Liver (tissue), 9 donors: Measurements from ENCODE around the gene MSL1. TPM values are rescaled to one million over a fixed set of nuclear protein-coding genes. Genes with fewer than 3 reads are reported as not detected.
A peak's percentile ranks its signal among the peaks of the same experiment; 100 is the strongest.

Experiments
- DNase-seq: peaks from one replicate; pipeline ENCODE4 v3.0.0-alpha.2; 2017; ENCODE audit warnings: low spot score
- H3K27ac ChIP-seq, 2 donors: one replicate each; pipeline ENCODE4 v1.7.0; 2013; ENCODE audit warnings: inconsistent platforms in 2 of 2, low read length in 2 of 2, control low read depth in 1 of 2, low read depth in 1 of 2, mild to moderate bottlenecking in 1 of 2
- H3K27me3 ChIP-seq, 4 donors: one replicate each; pipeline versions ENCODE4 v1.6.1 to v1.7.0; 2013; ENCODE audit warnings: low read length in 3 of 4, inconsistent platforms in 1 of 4, mild to moderate bottlenecking in 1 of 4, moderate library complexity in 1 of 4; ENCODE audit not compliant: control insufficient read depth in 4 of 4, insufficient read depth in 4 of 4
- H3K36me3 ChIP-seq, 4 donors: one replicate each; pipeline versions ENCODE4 v1.6.1 to v1.7.0; 2013; ENCODE audit warnings: low read length in 3 of 4, mild to moderate bottlenecking in 3 of 4, low read depth in 1 of 4, moderate library complexity in 1 of 4; ENCODE audit not compliant: control insufficient read depth in 4 of 4, insufficient read depth in 3 of 4
- H3K4me1 ChIP-seq, 4 donors: one replicate each; pipeline versions ENCODE4 v1.6.1 to v1.7.0; 2013; ENCODE audit warnings: low read length in 3 of 4, mild to moderate bottlenecking in 3 of 4, moderate library complexity in 1 of 4; ENCODE audit not compliant: control insufficient read depth in 4 of 4, insufficient read depth in 4 of 4
- H3K4me3 ChIP-seq, 3 donors: one replicate each; pipeline versions ENCODE4 v1.6.1 to v1.7.0; 2013; ENCODE audit warnings: low read length in 3 of 3, control low read depth in 1 of 3, low read depth in 1 of 3, mild to moderate bottlenecking in 1 of 3
- H3K9ac ChIP-seq, 2 donors: one replicate each; pipeline ENCODE4 v1.7.0; 2013; ENCODE audit warnings: low read length in 2 of 2, mild to moderate bottlenecking in 2 of 2, moderate library complexity in 2 of 2, control low read depth in 1 of 2, low read depth in 1 of 2
- H3K9me3 ChIP-seq, 4 donors: one replicate each; pipeline versions ENCODE4 v1.6.1 to v1.7.0; 2013; ENCODE audit warnings: low read length in 3 of 4; ENCODE audit not compliant: control insufficient read depth in 4 of 4
- EGR1 ChIP-seq, 2 donors: IDR thresholded peaks; 2 replicates each; pipeline ENCODE4 v1.6.1; 2016 to 2018; ENCODE audit warnings: antibody characterized with exemption in 2 of 2, low read depth in 2 of 2
- FOXA1 ChIP-seq: IDR thresholded peaks from 2 replicates; pipeline ENCODE4 v1.6.1; 2016; ENCODE audit warnings: antibody characterized with exemption
- FOXA2 ChIP-seq: IDR thresholded peaks from 2 replicates; pipeline ENCODE4 v1.6.1; 2016; ENCODE audit warnings: antibody characterized with exemption
- GABPA ChIP-seq, 2 donors: IDR thresholded peaks in 1 of 2; conservative IDR thresholded peaks in 1 of 2; 2 replicates each; pipeline ENCODE4 v1.6.1; 2016; ENCODE audit warnings: antibody characterized with exemption in 2 of 2, mild to moderate bottlenecking in 1 of 2, moderate library complexity in 1 of 2
- HNF4G ChIP-seq: IDR thresholded peaks from 2 replicates; pipeline ENCODE4 v1.6.1; 2016; ENCODE audit warnings: antibody characterized with exemption
- JUND ChIP-seq, 2 donors: IDR thresholded peaks; 2 replicates each; pipeline ENCODE4 v1.6.1; 2016; ENCODE audit warnings: antibody characterized with exemption in 2 of 2
- NR2F2 ChIP-seq: IDR thresholded peaks from 2 replicates; pipeline ENCODE4 v1.6.1; 2016; ENCODE audit warnings: antibody characterized with exemption
- RAD21 ChIP-seq, 2 donors: IDR thresholded peaks; 2 replicates each; pipeline ENCODE4 v1.6.1; 2016; ENCODE audit warnings: antibody characterized with exemption in 2 of 2, mild to moderate bottlenecking in 2 of 2
- RXRA ChIP-seq, 2 donors: IDR thresholded peaks; 2 replicates each; pipeline ENCODE4 v1.6.1; 2017 to 2018; ENCODE audit warnings: antibody characterized with exemption in 2 of 2, mild to moderate bottlenecking in 1 of 2
- SP1 ChIP-seq: IDR thresholded peaks from 2 replicates; pipeline ENCODE4 v1.6.1; 2018; ENCODE audit warnings: antibody characterized with exemption, mild to moderate bottlenecking
- YY1 ChIP-seq: IDR thresholded peaks from 2 replicates; pipeline ENCODE4 v1.6.1; 2016; ENCODE audit warnings: antibody characterized with exemption, mild to moderate bottlenecking
- WGBS: extraction: QIAGEN DNeasy Blood & Tissue Kit; methylation state at CpG from one replicate; pipeline ENCODE4 v1.1.7; 2013; 5-methylcytosine and 5-hydroxymethylcytosine counted together
- polyA plus RNA-seq, 2 donors: library from polyadenylated mRNA; stranded (reverse) in 1 of 2; unstranded in 1 of 2; fragments of 200-250 nt in 1 of 2; fragments of >200 nt in 1 of 2; fragmentation: Nextera tagmentation in 1 of 2; extraction: Ambion mirVana in 1 of 2; gene quantifications; one replicate each; pipeline versions ENCODE4 v1.2.1 to v1.2.3, GENCODE V29; 2013 to 2015
- total RNA-seq, 2 donors: library from RNA; depleted of rRNA; stranded (reverse); fragments of >200 nt; gene quantifications; one replicate each; pipeline ENCODE4 v1.2.3, GENCODE V29; 2014
- TF ChIP-seq, protein P1 (sequence below): IDR thresholded peaks from 2 replicates; pipeline ENCODE4 v1.6.1; 2016; ENCODE audit warnings: antibody characterized with exemption
- TF ChIP-seq, protein P2 (sequence below): IDR thresholded peaks from 2 replicates; pipeline ENCODE4 v1.6.1; 2016; ENCODE audit warnings: antibody characterized with exemption
- TF ChIP-seq, protein P3 (sequence below): IDR thresholded peaks from 2 replicates; pipeline ENCODE4 v1.6.1; 2016; ENCODE audit warnings: antibody characterized with exemption
- donor health status: healthy.
- donor health status: healthy.
- donor health status: healthy.
- donor health status: healthy.
- donor health status: healthy.

MSL1 gene
- total and polyA plus RNA-seq, 4 donors, result 7.9 to 43.7 (median 23.6) TPM

DNA sequence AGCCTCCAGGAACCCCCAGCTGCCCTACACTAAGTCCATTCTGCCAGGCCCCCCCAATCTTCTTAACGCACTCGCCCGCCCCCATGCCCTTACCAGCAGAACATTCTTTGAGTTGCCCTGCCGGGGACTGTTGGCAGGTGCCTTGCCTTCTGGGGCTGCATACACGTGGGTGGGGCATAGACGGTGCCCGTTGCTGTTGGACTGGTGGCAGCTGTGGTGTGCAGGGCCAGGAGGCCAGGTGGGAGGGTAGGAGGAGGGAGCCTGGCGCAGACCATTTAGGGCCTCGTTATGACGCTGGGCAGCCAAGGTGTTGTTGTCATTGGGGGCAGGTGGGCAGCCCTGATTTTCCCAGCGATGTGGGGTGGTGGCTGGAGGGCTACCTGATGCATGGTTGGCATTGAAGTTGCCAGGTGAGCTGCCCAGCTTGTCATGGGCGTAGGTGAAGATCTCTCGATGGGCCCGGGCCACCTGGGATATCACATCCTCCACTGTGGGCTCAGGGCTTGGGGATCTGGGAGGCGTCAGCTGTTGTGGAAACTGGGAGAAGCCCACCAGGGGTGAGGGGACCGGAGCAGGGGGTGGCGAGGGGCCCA lies 26.3 kb upstream of the MSL1 start (continued):
- TF ChIP-seq, protein P1, sequence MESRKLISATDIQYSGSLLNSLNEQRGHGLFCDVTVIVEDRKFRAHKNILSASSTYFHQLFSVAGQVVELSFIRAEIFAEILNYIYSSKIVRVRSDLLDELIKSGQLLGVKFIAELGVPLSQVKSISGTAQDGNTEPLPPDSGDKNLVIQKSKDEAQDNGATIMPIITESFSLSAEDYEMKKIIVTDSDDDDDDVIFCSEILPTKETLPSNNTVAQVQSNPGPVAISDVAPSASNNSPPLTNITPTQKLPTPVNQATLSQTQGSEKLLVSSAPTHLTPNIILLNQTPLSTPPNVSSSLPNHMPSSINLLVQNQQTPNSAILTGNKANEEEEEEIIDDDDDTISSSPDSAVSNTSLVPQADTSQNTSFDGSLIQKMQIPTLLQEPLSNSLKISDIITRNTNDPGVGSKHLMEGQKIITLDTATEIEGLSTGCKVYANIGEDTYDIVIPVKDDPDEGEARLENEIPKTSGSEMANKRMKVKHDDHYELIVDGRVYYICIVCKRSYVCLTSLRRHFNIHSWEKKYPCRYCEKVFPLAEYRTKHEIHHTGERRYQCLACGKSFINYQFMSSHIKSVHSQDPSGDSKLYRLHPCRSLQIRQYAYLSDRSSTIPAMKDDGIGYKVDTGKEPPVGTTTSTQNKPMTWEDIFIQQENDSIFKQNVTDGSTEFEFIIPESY, result no peak
- TF ChIP-seq, protein P2, sequence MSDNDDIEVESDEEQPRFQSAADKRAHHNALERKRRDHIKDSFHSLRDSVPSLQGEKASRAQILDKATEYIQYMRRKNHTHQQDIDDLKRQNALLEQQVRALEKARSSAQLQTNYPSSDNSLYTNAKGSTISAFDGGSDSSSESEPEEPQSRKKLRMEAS, result no peak
- TF ChIP-seq JUND (IDR thresholded peaks at IDR 0.05) (no peak), RXRA (IDR thresholded peaks at IDR 0.05) (no peak), YY1 (no peak), HNF4G (no peak)

DNA sequence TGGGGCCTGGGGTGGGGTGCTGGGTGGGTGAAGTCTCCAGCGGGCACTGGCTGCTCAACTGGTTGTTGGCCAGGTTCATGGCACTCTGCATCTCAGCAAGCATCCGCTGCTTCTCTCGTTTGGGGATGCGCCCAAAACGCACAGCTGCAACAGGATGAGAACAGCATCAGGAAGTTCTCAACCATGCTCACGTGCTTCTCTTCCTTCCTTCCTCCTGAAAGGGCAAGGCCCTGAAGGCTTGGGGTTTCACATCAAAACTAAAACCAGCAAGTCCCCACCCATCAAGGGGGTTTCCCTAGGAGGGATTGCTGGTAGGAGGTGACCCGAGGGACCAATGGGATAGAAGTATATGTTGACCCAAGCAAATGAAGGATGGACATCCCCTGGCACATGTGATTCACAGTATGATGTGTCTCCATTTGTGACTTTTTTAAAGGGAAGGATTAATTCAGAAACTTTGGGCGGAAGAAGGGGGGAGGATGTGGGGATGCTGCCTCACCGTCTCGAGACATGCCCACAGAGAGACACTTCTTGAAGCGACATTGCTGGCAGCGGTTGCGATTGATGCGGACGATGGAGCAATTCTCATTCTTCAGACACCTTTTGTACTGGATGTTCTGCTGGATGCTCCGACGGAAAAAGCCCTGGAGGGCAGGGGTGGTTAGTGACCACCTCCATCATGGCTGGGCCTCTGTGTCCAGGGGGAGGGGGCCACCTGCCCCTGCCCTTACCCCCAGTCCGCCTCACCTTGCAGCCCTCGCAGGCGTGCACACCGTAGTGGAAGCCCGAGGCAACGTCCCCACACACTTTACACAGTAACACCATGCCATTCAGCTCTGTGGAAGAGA lies 25.6 kb upstream of the MSL1 start:
- Histone ChIP-seq H3K4me3 (no peak overlapping the region), H3K9ac (no peak overlapping the region), H3K27me3 (no peaks in the 10 kb centered on the region), H3K27ac (peak overlapping the region; percentile 98 to 99), H3K36me3 (peaks cover 14 to 35% (median 23%) of the 10 kb centered on the region in 4 donors), H3K4me1 (peaks cover 14 to 59% (median 47%) of the 10 kb centered on the region in 4 donors), H3K9me3 (no peaks in the 10 kb centered on the region)
- TF ChIP-seq SP1 (peak; percentile 47), RXRA (IDR thresholded peaks at IDR 0.05) (peak in 1 of 2 donors; percentile 42), FOXA1 (no peak), JUND (IDR thresholded peaks at IDR 0.05) (no peak), NR2F2 (peak; percentile 57)
- TF ChIP-seq, protein P3, sequence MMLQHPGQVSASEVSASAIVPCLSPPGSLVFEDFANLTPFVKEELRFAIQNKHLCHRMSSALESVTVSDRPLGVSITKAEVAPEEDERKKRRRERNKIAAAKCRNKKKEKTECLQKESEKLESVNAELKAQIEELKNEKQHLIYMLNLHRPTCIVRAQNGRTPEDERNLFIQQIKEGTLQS, result no peak
- no peak for DNase-seq
- 67% methylated on average over 23 of the region's 23 CpGs for whole genome bisulfite sequencing

DNA sequence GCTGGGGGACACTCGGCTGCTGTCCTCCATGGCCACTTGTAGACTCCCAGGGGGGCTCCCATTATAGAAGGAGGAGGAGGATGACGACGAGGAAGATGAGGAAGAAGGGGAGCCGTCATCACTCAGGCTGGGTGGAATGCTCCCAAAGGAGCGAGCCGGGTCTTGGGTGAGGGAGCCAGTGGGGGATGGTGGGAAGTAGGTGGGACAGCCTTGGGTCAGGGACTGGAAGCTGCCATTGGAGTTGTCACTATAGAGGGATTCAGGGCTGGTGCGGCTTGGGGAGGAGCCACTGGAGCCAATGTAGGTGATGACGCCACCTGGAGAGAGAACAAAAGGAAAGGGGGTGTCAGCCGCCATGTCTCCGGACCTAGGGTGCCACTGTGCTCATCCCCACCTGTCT lies 24.7 kb upstream of the MSL1 start:
- TF ChIP-seq FOXA2 (no peak), JUND (IDR thresholded peaks at IDR 0.05) (no peak), EGR1 (IDR thresholded peaks at IDR 0.05; ENCODE audit: low read depth in 2 of 2) (no peak), RXRA (IDR thresholded peaks at IDR 0.05) (no peak), RAD21 (IDR thresholded peaks at IDR 0.05) (no peak), GABPA (IDR thresholded peaks at IDR 0.05 in 1 of 2, conservative IDR thresholded peaks at IDR 0.05 in 1 of 2) (no peak)
- Histone ChIP-seq H3K27me3 (no peaks in the 10 kb centered on the region), H3K27ac (peak overlapping the region; percentile 98 to 99), H3K9ac (peak overlapping the region in 1 of 2 donors; percentile 23), H3K4me1 (peaks cover 20 to 68% (median 52%) of the 10 kb centered on the region in 4 donors), H3K9me3 (no peaks in the 10 kb centered on the region), H3K4me3 (no peak overlapping the region), H3K36me3 (peaks cover 14 to 35% (median 23%) of the 10 kb centered on the region in 4 donors)
- 87% methylated on average over 10 of the region's 10 CpGs for WGBS
- no peak for DNase-seq
